ENCODE measurements around the gene INMT. TPM values are rescaled to one million over a fixed set of nuclear protein-coding genes. Genes with fewer than 3 reads are reported as not detected.

The INMT gene
- total and polyA plus RNA-seq, 2 of the 8 experiments (the other 6 are each of a cell fraction or from before 2014, with no cell fraction given) = 0.60 to 0.94 TPM

- Histone ChIP-seq H3K27me3 (replicated peaks in 1 of 4; ENCODE audit: control insufficient read depth in 3 of 4, extremely low read depth in 1 of 4, insufficient read depth in 3 of 4, low read length in 3 of 4) (no peaks in the 10 kb centered on the region), H3K14ac (ENCODE audit: insufficient read length) (no peak overlapping the region), H4K8ac (ENCODE audit: extremely low read depth, insufficient read depth, low read length) (no peak overlapping the region), H3K4me3 (ENCODE audit: extremely low read depth in 1 of 4, insufficient read depth in 2 of 4, low read depth in 3 of 4, low read length in 4 of 4) (no peak overlapping the region), H3K4ac (replicated peaks; ENCODE audit: insufficient read length, low read depth, low read length) (no peak overlapping the region), H3K9ac (replicated peaks in 1 of 4; ENCODE audit: extremely low read depth in 1 of 4, low read depth in 3 of 4, low read length in 3 of 4) (no peak overlapping the region), H3K23ac (ENCODE audit: insufficient read length) (no peak overlapping the region), H3K4me2 (ENCODE audit: insufficient read depth in 1 of 2, low read depth in 2 of 2, low read length in 2 of 2) (no peak overlapping the region), H3K27ac (ENCODE audit: low read depth, low read length) (no peak overlapping the region), H4K5ac (ENCODE audit: insufficient read length, low read depth, low read length) (no peak overlapping the region), H3K79me1 (ENCODE audit: low read depth, low read length) (no peaks in the 10 kb centered on the region), H2AFZ (ENCODE audit: low read length) (no peak overlapping the region), H2BK15ac (ENCODE audit: low read length) (no peak overlapping the region), H3K56ac (replicated peaks; ENCODE audit: insufficient read length, low read depth, low read length) (no peak overlapping the region), H3K4me1 (replicated peaks in 1 of 4; ENCODE audit: control insufficient read depth in 3 of 4, insufficient read depth in 4 of 4, low read length in 3 of 4) (no peaks in the 10 kb centered on the region; a peak in 1 of 7 replicates), H3K18ac (ENCODE audit: extremely low read depth, low read length) (no peak overlapping the region), H2BK12ac (ENCODE audit: low read depth, low read length) (no peak overlapping the region), H2BK20ac (ENCODE audit: low read length) (no peak overlapping the region), H3K23me2 (ENCODE audit: low read depth, low read length) (no peaks in the 10 kb centered on the region), H2BK5ac (ENCODE audit: low read depth, low read length) (no peak overlapping the region), H4K20me1 (replicated peaks in 1 of 2; ENCODE audit: control insufficient read depth in 1 of 2, insufficient read depth in 2 of 2, low read length in 2 of 2) (no peaks in the 10 kb centered on the region), H3K9me3 (ENCODE audit: insufficient read depth in 2 of 2, low read depth in 1 of 2, low read length in 1 of 2) (no peaks in the 10 kb centered on the region), H3K79me2 (ENCODE audit: control insufficient read depth in 1 of 2, insufficient read depth in 2 of 2, low read length in 2 of 2) (no peaks in the 10 kb centered on the region), H4K91ac (replicated peaks; ENCODE audit: insufficient read length, low read length) (no peak overlapping the region), H3K36me3 (ENCODE audit: control insufficient read depth in 2 of 4, insufficient read depth in 4 of 4, low read length in 3 of 4) (no peaks in the 10 kb centered on the region), H2BK120ac (replicated peaks; ENCODE audit: low read depth, low read length) (no peak overlapping the region), H2AK5ac (ENCODE audit: low read depth, low read length) (no peak overlapping the region)
- FAIRE-seq (no peak), DNase-seq (ENCODE audit: low read depth in 1 of 2, low spot score in 2 of 2) (no peak)
- ChIA-PET CTCF (ENCODE audit: partially characterized antibody) (interaction anchor here (0.6 to 2.4 kb wide), 11 partner anchors 9 to 83 kb away, joined by 3 to 11 read pairs (median 4); partner anchors contain the start of gene CRHR2), POLR2A (ENCODE audit: partially characterized antibody) (interaction anchor here (1.1 kb wide), 1 partner anchor 14 kb away, joined by 3 read pairs; no protein-coding TSS in a partner anchor)
- 89% methylated on average over 16 of the region's 16 CpGs; no CpG with 5 or more reads in 1 of the 2 experiments for WGBS, 2 experiments (ENCODE audit: extremely low coverage in 1 of 2, insufficient coverage in 1 of 2, insufficient read length in 1 of 2, insufficient replicate concordance in 2 of 2, low coverage in 1 of 2, low lambda C conversion rate in 2 of 2, missing lambda C conversion rate in 1 of 2)
Measured at GRCh38 chr7:30707391-30708357, 44.3 kb upstream of the INMT start.
